ENCODE measurements around the gene ADRA2B. TPM values are rescaled to one million over a fixed set of nuclear protein-coding genes. Genes with fewer than 3 reads are reported as not detected.

The ADRA2B gene
- total RNA-seq, 1 experiment from 2014 or later = 4.7 TPM

DNA sequence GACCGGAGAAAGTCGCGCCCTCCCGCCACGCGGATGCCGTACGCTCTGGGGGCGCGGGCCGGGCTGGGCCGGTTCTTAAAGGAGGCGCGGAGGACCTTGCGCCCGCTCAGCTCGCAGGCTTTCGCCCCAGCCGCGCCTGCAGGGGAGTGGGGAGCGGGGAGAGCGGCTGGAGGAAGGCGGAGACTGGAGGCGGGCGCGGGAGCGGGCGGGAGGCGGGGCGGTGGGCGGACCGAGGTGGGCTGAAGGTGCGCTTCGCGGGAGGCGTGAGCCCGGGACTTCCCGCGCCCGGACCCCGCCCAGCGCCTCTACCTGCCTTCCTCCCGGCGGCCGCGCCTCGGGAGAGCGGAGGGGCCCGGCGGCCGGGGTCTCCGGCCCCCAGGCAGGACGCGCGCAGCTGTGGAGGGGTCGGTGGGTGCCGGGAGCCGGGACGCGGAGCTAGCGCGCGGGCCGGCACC, at the start of gene ADRA2B (continued):
- TF ChIP-seq TCF7 (CRISPR knock-in tag; IDR thresholded peaks at IDR 0.05; ENCODE audit: low read depth) (no peak), ETV6 (CRISPR knock-in tag; IDR thresholded peaks at IDR 0.05) (0 out of 2 replicates have a peak, but pooled peaks have one; percentile 12), CTCF (IDR thresholded peaks at IDR 0.05) (no peak), PREB (CRISPR knock-in tag; IDR thresholded peaks at IDR 0.05; ENCODE audit: borderline replicate concordance) (no peak), ZNF396 (CRISPR knock-in tag; IDR thresholded peaks at IDR 0.05; ENCODE audit: borderline replicate concordance) (no peak), E2F5 (CRISPR knock-in tag; IDR thresholded peaks at IDR 0.05) (peak; percentile 44; the same call in 1 of the 2 replicates), SP1 (CRISPR knock-in tag; conservative IDR thresholded peaks at IDR 0.05) (peak; percentile 73), FOXK1 (CRISPR knock-in tag; IDR thresholded peaks at IDR 0.05) (peak; percentile 80), TP53 (CRISPR knock-in tag; IDR thresholded peaks at IDR 0.05) (no peak), SOX15 (CRISPR knock-in tag; IDR thresholded peaks at IDR 0.05) (no peak), USF2 (CRISPR knock-in tag; IDR thresholded peaks at IDR 0.05) (no peak), NR2C2 (CRISPR knock-in tag; IDR thresholded peaks at IDR 0.05) (no peak), CREB1 (CRISPR knock-in tag; IDR thresholded peaks at IDR 0.05) (no peak), MLX (CRISPR knock-in tag; IDR thresholded peaks at IDR 0.05) (no peak), JUN (CRISPR knock-in tag; IDR thresholded peaks at IDR 0.05) (no peak), ZNF219 (CRISPR knock-in tag; IDR thresholded peaks at IDR 0.05; ENCODE audit: borderline replicate concordance) (no peak), MAX (CRISPR knock-in tag; IDR thresholded peaks at IDR 0.05) (0 out of 2 replicates have a peak, but pooled peaks have one; percentile 43), FOXP1 (CRISPR knock-in tag; IDR thresholded peaks at IDR 0.05; ENCODE audit: borderline replicate concordance) (peak; percentile 61)
- TF ChIP-seq, protein P1, sequence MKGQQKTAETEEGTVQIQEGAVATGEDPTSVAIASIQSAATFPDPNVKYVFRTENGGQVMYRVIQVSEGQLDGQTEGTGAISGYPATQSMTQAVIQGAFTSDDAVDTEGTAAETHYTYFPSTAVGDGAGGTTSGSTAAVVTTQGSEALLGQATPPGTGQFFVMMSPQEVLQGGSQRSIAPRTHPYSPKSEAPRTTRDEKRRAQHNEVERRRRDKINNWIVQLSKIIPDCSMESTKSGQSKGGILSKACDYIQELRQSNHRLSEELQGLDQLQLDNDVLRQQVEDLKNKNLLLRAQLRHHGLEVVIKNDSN (CRISPR knock-in tag; IDR thresholded peaks at IDR 0.05) = no peak
- TF ChIP-seq, protein P2, sequence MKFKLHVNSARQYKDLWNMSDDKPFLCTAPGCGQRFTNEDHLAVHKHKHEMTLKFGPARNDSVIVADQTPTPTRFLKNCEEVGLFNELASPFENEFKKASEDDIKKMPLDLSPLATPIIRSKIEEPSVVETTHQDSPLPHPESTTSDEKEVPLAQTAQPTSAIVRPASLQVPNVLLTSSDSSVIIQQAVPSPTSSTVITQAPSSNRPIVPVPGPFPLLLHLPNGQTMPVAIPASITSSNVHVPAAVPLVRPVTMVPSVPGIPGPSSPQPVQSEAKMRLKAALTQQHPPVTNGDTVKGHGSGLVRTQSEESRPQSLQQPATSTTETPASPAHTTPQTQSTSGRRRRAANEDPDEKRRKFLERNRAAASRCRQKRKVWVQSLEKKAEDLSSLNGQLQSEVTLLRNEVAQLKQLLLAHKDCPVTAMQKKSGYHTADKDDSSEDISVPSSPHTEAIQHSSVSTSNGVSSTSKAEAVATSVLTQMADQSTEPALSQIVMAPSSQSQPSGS (CRISPR knock-in tag; IDR thresholded peaks at IDR 0.05; ENCODE audit: borderline replicate concordance, low read depth) = no peak
- TF ChIP-seq, protein P3, sequence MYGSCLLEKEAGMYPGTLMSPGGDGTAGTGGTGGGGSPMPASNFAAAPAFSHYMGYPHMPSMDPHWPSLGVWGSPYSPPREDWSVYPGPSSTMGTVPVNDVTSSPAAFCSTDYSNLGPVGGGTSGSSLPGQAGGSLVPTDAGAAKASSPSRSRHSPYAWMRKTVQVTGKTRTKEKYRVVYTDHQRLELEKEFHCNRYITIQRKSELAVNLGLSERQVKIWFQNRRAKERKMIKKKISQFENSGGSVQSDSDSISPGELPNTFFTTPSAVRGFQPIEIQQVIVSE (CRISPR knock-in tag; IDR thresholded peaks at IDR 0.05; ENCODE audit: borderline replicate concordance) = no peak
- TF ChIP-seq, protein P4, sequence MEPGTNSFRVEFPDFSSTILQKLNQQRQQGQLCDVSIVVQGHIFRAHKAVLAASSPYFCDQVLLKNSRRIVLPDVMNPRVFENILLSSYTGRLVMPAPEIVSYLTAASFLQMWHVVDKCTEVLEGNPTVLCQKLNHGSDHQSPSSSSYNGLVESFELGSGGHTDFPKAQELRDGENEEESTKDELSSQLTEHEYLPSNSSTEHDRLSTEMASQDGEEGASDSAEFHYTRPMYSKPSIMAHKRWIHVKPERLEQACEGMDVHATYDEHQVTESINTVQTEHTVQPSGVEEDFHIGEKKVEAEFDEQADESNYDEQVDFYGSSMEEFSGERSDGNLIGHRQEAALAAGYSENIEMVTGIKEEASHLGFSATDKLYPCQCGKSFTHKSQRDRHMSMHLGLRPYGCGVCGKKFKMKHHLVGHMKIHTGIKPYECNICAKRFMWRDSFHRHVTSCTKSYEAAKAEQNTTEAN (CRISPR knock-in tag; IDR thresholded peaks at IDR 0.05) = peak; percentile 68; the same call in 1 of the 2 replicates

Measured in WTC11 (cell line).